ENCODE data around the gene OLFM1. TPM values are rescaled to one million over a fixed set of nuclear protein-coding genes. Genes with fewer than 3 reads are reported as not detected.

Gene OLFM1
- total and polyA plus RNA-seq, 4 donors, result 2.0 to 5.9 (median 4.4) TPM

DNA sequence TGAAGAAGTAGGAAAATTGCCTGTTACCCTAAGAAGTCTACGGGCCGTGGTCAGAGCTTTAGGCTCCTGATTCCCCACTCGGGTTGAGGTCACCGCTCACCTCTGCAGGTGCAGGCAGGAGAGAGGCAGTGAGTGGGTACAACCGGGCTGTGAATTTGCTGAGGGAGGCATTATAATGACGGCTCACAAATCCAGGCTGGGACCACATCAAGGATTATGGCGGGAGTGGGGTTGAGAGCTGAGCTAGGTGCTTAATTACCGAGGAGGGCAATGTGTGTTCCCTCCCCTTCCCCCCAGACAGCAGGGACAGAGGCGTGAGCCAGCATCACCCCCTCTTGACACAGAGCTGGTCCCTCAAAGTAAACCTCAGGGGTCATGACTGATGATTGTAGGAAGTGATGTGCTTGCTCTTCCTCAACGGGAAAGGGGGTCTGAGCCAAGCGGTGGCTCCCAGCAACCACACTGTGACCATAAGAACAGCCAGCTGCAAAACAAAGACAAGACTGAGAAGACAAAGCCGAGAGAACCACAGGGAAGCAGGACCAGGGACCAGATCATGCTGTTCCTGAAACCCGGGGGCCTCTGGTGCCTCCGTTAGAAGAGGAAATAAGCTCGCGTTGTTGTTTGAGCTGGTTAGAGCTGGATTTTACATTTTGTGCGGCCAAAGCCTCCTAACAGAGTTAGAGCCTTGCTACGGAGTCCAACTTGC lies 77.7 kb downstream of the OLFM1 start:
- no peak overlapping the region for H3K4me3 ChIP-seq (ENCODE audit: low read depth in 1 of 3, low read length in 3 of 3)
- peaks cover 0 to 8% (median 2%) of the 10 kb centered on the region in 4 donors for H3K27me3 ChIP-seq (ENCODE audit: control insufficient read depth in 4 of 4, insufficient read depth in 4 of 4, low read length in 3 of 4)
- H3K9me3 ChIP-seq (ENCODE audit: control insufficient read depth in 4 of 4, low read length in 3 of 4), result no peaks in the 10 kb centered on the region
- 65% methylated on average over 18 of the region's 18 CpGs for WGBS
- no peaks in the 10 kb centered on the region for H3K36me3 ChIP-seq (ENCODE audit: control insufficient read depth in 4 of 4, insufficient read depth in 3 of 4, low read depth in 1 of 4, low read length in 3 of 4)
- H3K9ac ChIP-seq (ENCODE audit: low read depth in 1 of 2, low read length in 2 of 2), result no peak overlapping the region
- DNase-seq (ENCODE audit: low spot score), result no peak
- TF ChIP-seq RXRA (IDR thresholded peaks at IDR 0.05) (no peak), HNF4G (IDR thresholded peaks at IDR 0.05) (no peak), RAD21 (IDR thresholded peaks at IDR 0.05) (no peak), JUND (IDR thresholded peaks at IDR 0.05) (no peak), TAF1 (conservative IDR thresholded peaks at IDR 0.05) (no peak), GABPA (IDR thresholded peaks at IDR 0.05 in 1 of 2, conservative IDR thresholded peaks at IDR 0.05 in 1 of 2) (no peak), FOXA1 (IDR thresholded peaks at IDR 0.05) (no peak)
- TF ChIP-seq, protein P1, sequence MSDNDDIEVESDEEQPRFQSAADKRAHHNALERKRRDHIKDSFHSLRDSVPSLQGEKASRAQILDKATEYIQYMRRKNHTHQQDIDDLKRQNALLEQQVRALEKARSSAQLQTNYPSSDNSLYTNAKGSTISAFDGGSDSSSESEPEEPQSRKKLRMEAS (IDR thresholded peaks at IDR 0.05), result no peak
- TF ChIP-seq, protein P2, sequence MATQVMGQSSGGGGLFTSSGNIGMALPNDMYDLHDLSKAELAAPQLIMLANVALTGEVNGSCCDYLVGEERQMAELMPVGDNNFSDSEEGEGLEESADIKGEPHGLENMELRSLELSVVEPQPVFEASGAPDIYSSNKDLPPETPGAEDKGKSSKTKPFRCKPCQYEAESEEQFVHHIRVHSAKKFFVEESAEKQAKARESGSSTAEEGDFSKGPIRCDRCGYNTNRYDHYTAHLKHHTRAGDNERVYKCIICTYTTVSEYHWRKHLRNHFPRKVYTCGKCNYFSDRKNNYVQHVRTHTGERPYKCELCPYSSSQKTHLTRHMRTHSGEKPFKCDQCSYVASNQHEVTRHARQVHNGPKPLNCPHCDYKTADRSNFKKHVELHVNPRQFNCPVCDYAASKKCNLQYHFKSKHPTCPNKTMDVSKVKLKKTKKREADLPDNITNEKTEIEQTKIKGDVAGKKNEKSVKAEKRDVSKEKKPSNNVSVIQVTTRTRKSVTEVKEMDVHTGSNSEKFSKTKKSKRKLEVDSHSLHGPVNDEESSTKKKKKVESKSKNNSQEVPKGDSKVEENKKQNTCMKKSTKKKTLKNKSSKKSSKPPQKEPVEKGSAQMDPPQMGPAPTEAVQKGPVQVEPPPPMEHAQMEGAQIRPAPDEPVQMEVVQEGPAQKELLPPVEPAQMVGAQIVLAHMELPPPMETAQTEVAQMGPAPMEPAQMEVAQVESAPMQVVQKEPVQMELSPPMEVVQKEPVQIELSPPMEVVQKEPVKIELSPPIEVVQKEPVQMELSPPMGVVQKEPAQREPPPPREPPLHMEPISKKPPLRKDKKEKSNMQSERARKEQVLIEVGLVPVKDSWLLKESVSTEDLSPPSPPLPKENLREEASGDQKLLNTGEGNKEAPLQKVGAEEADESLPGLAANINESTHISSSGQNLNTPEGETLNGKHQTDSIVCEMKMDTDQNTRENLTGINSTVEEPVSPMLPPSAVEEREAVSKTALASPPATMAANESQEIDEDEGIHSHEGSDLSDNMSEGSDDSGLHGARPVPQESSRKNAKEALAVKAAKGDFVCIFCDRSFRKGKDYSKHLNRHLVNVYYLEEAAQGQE (IDR thresholded peaks at IDR 0.05), result no peak
- TF ChIP-seq, protein P3, sequence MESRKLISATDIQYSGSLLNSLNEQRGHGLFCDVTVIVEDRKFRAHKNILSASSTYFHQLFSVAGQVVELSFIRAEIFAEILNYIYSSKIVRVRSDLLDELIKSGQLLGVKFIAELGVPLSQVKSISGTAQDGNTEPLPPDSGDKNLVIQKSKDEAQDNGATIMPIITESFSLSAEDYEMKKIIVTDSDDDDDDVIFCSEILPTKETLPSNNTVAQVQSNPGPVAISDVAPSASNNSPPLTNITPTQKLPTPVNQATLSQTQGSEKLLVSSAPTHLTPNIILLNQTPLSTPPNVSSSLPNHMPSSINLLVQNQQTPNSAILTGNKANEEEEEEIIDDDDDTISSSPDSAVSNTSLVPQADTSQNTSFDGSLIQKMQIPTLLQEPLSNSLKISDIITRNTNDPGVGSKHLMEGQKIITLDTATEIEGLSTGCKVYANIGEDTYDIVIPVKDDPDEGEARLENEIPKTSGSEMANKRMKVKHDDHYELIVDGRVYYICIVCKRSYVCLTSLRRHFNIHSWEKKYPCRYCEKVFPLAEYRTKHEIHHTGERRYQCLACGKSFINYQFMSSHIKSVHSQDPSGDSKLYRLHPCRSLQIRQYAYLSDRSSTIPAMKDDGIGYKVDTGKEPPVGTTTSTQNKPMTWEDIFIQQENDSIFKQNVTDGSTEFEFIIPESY (IDR thresholded peaks at IDR 0.05), result no peak
- no peak overlapping the region for H3K27ac ChIP-seq (ENCODE audit: low read depth in 1 of 2, low read length in 2 of 2)
- no peaks in the 10 kb centered on the region for H3K4me1 ChIP-seq (ENCODE audit: control insufficient read depth in 4 of 4, insufficient read depth in 4 of 4, low read length in 3 of 4)

DNA sequence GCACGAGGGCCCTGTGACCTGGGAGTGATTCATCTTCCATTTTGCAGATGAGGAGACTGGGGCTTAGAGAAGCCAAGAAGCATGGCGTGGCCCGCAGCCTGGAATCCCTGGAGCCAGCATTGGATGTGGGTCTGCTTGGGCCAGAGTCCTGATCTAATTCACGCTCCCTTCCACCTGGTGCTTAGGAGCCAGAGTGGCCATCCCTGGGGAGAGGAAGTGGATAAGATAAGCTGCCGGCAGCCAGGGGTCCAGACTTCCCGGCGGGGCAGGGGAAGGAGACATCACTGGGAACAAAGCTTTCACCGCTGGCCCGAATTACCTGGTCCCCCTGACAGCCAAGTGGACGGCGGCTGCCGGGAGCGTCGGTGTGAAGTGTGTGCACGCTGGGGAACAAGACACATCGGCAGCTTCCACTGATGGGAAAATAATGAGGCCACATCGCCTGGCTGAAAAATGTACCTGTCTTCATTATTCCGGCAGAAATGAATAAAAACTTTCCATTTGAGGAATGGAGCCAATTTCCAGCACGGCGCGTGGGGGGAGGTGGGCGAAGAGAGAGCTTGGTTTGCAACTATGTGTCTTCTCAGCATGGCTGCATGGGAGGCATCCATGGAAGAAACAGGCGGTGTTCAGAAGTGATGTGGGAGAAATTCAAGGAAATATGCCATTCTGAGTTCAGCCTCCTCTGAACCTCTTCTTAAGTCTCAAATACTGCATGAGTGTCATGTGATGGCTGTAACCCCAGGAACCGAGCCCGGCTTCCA lies 78.5 kb downstream of the OLFM1 start:
- Histone ChIP-seq H3K27me3 (ENCODE audit: control insufficient read depth in 4 of 4, insufficient read depth in 4 of 4, low read length in 3 of 4) (peaks cover 0 to 8% (median 2%) of the 10 kb centered on the region in 4 donors), H3K27ac (ENCODE audit: low read depth in 1 of 2, low read length in 2 of 2) (no peak overlapping the region), H3K36me3 (ENCODE audit: control insufficient read depth in 4 of 4, insufficient read depth in 3 of 4, low read depth in 1 of 4, low read length in 3 of 4) (no peaks in the 10 kb centered on the region), H3K9ac (ENCODE audit: low read depth in 1 of 2, low read length in 2 of 2) (no peak overlapping the region), H3K4me3 (ENCODE audit: low read depth in 1 of 3, low read length in 3 of 3) (no peak overlapping the region), H3K4me1 (ENCODE audit: control insufficient read depth in 4 of 4, insufficient read depth in 4 of 4, low read length in 3 of 4) (no peaks in the 10 kb centered on the region), H3K9me3 (ENCODE audit: control insufficient read depth in 4 of 4, low read length in 3 of 4) (no peaks in the 10 kb centered on the region)
- 59% methylated on average over 25 of the region's 25 CpGs for WGBS
- DNase-seq (ENCODE audit: low spot score), result no peak
- TF ChIP-seq, protein P4, sequence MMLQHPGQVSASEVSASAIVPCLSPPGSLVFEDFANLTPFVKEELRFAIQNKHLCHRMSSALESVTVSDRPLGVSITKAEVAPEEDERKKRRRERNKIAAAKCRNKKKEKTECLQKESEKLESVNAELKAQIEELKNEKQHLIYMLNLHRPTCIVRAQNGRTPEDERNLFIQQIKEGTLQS (IDR thresholded peaks at IDR 0.05), result no peak
- TF ChIP-seq SP1 (IDR thresholded peaks at IDR 0.05), result no peak
- TF ChIP-seq, protein P5, sequence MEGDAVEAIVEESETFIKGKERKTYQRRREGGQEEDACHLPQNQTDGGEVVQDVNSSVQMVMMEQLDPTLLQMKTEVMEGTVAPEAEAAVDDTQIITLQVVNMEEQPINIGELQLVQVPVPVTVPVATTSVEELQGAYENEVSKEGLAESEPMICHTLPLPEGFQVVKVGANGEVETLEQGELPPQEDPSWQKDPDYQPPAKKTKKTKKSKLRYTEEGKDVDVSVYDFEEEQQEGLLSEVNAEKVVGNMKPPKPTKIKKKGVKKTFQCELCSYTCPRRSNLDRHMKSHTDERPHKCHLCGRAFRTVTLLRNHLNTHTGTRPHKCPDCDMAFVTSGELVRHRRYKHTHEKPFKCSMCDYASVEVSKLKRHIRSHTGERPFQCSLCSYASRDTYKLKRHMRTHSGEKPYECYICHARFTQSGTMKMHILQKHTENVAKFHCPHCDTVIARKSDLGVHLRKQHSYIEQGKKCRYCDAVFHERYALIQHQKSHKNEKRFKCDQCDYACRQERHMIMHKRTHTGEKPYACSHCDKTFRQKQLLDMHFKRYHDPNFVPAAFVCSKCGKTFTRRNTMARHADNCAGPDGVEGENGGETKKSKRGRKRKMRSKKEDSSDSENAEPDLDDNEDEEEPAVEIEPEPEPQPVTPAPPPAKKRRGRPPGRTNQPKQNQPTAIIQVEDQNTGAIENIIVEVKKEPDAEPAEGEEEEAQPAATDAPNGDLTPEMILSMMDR (IDR thresholded peaks at IDR 0.05; ENCODE audit: low read depth, low read length, missing input control), result no peak
- no peak for TF ChIP-seq RXRA (IDR thresholded peaks at IDR 0.05)
- TF ChIP-seq HNF4A (conservative IDR thresholded peaks at IDR 0.05), result no peak
- TF ChIP-seq, protein P3 (IDR thresholded peaks at IDR 0.05), result no peak
- no peak for TF ChIP-seq FOXA2 (IDR thresholded peaks at IDR 0.05)
- no peak for TF ChIP-seq YY1 (IDR thresholded peaks at IDR 0.05)
- no peak for TF ChIP-seq RAD21 (IDR thresholded peaks at IDR 0.05)
- TF ChIP-seq HNF4G (IDR thresholded peaks at IDR 0.05), result no peak
- no peak for TF ChIP-seq TAF1 (conservative IDR thresholded peaks at IDR 0.05)
- TF ChIP-seq EGR1 (IDR thresholded peaks at IDR 0.05; ENCODE audit: low read depth in 2 of 2), result no peak
- TF ChIP-seq NR2F2 (IDR thresholded peaks at IDR 0.05), result no peak
- TF ChIP-seq GABPA (IDR thresholded peaks at IDR 0.05 in 1 of 2, conservative IDR thresholded peaks at IDR 0.05 in 1 of 2), result no peak
- TF ChIP-seq JUND (IDR thresholded peaks at IDR 0.05), result no peak

All from liver (tissue), 9 donors.